ENCODE data around the gene ZNF70.
"Not testable (repeated sequence)": the region's sequence is repeated elsewhere in the genome, so short reads cannot be mapped to it uniquely, and the experiment has no call there.

Gene ZNF70

DNA sequence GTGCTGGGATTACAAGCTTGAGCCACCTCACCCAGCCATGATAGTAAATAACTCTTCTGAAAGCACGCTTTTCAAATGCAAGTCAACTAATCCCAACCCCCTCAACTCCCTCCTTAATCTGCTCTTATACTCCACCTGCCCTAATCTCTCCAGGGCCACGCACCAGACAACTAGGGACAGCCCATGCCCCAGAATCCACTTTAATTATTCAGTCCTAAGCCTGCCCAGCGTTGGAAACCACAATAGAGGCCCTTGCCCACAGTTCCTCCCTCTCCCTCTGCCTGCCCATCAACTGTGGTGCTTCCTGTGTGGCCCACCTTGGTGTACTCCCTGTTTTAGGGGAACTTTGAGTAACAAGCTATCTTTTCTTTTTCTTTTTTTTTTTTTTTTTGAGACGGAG is 6.0 kb upstream of the ZNF70 start:
- DNase-seq = no peak

DNA sequence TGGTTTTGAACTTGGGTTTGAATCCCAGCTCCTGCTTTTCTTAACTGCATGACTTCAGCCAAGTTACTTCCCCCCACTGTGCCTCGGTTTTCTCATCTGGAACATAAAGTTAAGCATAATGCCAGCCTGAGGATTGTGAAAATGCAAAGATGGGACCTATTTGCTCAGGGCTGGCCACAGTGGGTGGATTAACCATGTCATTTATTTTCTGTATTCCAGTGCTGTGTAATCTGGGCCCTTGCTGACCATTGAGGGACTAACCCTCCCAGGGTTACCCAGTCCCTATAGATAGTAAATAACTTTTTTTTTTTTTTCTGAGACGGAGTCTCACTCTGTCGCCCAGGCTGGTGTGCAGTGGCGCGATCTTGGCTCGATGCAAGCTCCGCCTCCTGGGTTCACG is 4.8 kb upstream of the ZNF70 start:
- DNase-seq = no peak

DNA sequence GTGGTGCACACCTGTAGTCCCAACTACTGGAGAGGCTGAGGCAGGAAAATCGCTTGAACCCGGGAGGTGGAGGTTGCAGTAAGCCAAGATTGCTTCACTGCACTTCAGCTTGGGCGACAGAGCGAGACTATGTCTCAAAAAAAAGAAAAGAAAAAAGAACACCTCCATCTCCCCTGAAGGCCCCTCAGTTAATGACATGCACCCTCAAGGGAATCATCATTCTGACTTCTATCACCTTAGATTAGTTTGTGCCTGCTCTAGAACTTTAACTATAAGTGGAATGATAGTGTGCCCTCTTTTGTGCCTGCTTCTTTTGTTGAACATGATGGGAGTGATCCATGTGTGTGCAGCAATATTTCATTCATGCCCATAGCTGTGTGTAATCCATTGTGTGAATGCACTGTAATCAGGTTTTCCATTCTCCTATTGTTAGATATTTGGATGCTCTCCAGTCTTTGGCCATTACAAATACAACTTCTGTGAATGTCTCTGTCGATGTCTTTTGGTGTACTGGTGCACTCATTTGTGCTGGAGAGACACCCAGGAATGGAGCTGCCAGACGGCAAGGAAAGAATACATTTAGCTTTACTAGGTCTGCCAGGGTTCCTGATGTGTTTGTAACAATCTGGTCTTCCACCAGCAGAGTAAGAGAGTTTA is 4.2 kb upstream of the ZNF70 start:
- DNase-seq = no peak

DNA sequence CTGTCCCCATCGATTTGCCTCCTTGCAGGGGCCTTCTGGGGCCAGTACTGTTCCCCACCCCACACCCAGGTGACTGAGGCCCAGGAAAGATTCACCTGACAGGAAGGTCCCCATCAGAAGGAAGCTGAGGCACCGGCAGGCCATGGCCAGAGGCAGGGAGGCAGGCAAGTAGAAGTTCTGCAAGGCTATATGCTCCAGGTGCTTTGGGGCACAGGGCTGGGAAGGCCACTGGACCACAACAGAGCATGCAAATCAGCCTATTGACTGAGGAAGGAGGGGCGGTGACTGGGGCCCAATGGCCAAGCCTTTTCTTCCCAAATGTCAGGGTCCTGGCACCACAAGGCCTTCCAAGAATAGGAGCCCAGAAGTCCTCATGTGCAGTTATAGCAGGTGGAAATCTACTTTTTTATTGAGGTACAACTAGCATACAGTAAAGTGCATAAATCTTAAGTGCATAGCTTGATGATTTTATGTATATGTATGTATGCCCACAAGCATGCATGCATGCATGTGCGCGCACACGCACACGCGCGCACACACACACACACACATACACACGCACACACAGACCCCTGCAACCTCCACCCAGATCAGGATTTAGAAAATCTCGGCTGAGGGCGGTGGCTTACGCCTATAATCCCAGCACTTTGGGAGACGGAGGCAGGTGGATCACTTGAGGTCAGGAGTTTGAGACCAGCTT is 3.5 kb upstream of the ZNF70 start, which contains the start of gene VPREB3:
VPREB3 (minus strand) TSS at position 206 of the 700 bp plus-strand sequence; CDS start at position 144, 62 bp downstream.
- no peak for DNase-seq

DNA sequence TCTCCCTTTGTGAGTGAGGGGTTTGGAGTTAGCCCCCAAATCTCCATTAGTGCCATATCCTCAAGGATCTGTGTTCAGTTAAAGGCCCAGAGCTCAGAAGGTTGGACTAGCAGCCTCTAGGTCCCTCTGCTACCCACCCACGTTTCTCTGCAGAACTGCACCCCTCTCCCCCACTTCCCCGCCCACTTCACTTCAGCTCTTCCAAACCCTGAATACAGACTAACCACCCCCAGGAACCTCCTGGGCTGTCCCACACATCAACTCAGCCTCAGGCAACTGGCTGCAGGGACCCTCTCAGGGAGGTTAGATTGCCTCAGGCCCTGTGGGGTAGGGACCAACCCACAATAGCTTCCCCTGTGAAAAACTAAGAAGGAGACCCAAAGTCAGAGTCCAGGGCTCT is 2.5 kb upstream of the ZNF70 start:
- no peak for DNase-seq

DNA sequence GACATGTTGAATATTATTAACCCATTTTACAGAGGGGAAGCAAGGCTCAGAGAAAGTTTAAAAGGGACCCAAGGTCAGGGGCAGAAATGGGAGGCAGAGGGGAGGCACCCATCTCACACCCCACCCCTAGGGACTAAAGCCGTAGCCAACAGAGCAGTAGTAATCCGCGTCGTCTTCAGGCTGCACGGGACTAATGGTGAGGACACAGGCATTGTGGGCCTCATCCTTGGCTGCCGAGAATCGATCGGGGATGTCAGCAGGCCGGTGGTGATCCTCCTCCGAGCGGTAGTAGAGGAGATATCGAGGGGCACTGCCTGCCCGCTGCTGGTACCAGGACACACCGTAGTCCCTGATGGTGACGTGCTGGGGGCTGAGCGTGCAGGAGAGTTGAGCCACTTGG is 1.8 kb upstream of the ZNF70 start:
- DNase-seq = no peak

DNA sequence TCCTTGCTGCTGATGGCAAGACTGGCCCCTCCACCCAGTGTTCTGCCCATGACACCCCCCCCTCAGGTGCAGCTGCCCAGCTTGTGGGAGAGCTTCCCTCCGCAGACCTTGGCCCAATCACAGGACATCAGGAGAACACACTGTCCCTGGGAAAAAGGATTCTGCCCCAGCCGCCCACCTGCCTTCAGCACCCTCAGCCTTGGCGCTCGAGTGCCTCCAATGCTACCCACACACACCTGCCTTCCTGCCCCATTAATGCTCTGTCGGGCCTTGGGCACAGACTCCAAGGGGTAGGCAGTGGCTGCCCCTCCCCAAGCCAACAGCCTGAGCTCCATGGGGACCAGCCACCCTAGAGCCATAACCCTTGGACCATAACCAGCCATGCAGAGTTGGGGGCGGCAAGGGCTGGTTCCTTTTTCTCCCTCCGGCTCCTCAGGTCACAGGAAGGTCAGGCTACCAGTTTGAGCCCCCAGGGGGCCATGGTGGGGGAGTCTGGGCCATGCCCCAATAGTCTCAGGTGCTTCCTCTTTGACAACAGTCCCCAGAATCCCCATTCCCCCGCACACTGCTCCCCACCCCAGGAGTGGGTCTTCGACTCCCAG is 1.3 kb upstream of the ZNF70 start:
- DNase-seq = no peak

DNA sequence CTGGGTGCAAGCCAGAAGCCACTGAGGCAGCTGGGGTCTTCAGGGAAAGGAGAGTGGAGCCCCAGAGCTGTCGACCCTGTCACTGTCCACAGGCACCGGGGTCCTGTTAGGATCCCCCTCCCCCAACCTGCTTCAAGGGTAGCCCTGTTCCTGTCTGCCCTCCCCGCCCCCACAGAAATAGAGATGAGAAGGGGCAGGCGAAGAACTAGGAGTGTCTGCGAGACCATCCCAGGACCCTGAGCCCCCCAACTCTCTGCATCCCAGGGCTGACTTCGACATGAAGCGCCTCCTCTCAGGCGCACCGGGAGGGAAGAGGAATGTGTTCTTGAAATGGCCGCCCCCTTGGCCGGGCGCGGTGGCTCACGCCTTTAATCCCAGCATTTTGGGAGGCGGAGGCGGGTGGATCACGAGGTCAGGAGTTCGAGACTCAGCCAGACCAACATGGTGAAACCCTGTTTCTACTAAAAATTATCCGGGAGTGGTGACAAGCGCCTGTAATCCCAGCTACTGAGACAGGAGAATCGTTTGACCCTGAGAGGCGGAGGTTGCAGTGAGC is 607 bp upstream of the ZNF70 start:
- DNase-seq = peak in 1 of 4 experiments; percentile 43

DNA sequence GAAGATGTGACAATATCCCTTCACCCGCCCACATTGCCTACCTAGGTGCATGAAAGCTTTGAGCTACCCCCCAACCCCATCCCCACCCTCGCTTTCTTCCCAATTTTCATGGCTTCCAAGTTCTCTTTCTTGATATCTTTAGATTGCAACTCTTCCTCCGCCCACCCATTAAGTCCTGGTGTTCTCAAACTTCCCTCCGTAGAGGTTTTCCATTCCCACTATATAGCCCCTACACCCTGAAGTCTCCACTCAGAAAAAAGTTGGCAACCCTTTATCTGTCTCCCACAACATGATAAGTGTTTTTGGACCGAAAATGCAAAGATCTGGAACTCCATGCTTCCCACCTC is 572 bp downstream of the ZNF70 start:
- no peak for DNase-seq

DNA sequence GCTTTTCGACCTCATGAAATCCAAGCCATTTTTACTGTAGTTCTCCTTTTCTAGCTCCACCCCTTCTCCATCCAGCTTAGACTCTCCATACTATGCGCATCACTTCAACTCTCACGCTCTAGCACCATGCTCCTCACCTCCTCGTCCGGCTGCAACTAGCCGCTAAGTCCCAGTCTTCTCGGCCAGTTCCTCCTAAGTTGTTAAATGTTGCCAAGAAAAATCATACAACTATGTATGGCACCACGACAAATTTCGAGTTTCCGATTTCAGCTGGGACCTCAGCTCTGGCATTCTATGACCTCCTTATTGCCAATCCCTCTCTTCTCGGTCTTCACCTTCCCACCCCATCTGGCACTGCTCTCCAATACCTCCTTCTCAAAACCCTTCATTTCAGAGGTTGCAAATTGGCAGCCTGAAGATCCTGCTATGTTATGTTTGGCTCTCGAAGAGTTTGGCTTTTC is 1.0 kb downstream of the ZNF70 start:
- DNase-seq = no peak

DNA sequence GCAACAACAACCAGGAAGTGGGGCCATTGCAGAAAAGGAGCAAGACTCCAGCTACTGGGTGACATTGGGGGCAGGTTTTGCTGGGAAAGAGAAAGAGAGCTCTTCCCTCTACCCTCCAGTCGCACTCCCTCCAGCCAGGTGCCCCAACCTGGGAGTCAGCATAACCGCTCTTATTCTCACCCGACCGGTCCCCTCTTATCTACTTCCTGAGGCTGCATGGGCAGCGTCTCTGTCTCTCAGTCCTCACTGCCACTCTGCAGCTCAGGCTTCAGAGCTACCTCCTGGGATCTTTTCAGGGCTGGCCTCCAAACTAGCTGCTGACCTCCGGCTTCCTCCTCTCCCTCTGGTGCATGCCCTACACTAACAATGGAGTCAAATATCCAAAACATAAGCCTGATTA is 5.1 kb downstream of the ZNF70 start:
- DNase-seq = no peak

DNA sequence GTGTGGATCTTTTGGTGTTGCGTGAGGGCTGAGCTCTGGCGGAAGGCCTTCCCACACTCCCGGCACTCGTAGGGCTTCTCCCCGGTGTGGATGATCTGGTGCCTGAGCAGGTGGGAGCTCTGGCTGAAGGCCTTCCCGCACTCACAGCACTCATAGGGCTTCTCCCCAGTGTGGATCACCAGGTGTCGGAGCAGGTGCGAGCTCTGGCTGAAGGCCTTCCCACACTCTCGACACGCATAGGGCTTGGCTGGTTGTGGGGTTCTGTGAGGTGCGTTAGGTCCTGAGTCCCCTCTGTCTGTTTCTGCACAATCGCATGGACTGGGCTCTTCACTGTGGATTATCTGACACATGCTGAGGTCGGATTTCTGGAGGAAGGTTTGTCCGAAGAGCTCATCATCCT is 6.4 kb downstream of the ZNF70 start:
- no peak for DNase-seq

DNA sequence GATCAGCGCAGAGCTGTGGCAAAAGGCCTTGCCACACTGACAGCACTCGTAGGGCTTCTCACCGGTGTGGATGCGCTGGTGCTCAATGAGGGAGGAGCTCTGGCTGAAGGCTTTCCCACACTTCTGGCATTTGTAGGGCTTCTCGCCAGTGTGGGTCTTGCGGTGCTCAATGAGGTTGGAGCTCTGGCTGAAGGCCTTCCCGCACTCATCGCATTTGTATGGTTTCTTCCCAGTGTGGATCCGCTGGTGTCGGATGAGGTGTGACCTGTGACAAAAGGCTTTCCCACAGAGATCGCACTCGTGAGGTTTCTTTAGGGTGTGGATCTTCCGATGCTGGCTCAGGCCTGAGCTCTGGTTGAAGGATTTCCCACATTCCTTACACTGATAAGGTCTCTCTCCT is 6.9 kb downstream of the ZNF70 start:
- no peak for DNase-seq

DNA sequence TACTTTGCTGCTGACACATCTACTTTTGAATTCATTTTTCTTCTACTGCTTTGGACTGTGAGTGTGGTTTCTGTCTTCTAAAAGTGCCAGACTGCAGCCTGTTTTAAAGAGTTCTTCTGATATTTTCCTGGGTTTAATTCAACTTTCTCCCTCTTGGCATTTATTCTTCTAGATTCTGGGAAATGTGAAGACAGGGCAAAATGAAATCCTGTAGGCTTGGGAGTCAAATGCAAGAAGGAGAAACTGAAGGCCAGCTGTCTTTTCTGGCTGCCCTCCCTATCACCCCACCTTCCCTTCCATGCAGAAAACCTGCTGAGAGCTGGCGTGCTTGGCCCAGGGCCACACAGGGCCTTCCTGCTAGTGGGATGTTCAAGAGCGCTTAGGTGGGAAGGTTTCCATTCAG is 7.6 kb downstream of the ZNF70 start:
- no peak for DNase-seq

DNA sequence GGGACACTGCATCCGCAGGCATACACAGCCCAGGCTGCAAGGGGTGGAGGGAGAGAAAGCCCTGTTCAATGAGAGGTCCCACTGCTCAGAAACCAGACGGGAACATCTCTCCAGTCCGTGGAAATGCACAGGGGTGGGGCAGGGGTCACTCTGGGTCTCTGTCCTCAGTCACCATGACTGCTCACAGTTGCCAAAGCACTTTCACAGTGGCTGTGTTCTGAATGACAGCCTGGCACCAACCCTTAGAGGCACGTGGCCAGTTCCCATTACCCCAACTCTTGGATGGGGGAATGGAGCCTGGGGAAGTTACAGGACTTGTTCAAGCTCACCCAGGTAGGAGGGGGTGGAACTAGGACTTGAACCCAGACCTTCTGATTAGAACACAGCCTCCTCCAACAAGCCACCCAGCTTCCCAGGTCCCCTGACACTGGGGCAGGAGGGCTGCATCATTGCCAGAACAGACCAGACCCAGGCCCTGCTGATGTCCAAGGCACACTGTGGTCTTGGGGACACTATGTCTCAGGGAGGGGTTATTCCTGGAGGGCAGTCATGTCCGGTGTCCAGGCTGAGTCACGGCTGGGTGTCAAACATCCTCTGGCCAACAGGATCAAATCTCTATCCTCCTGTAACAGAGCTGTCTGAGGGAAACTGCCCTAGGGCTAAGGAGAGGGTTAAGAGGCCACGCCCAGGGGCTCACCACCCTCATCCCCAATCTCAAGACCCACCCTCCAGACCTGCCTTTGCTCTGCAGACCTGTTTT is 8.2 kb downstream of the ZNF70 start:
- no peak for DNase-seq

DNA sequence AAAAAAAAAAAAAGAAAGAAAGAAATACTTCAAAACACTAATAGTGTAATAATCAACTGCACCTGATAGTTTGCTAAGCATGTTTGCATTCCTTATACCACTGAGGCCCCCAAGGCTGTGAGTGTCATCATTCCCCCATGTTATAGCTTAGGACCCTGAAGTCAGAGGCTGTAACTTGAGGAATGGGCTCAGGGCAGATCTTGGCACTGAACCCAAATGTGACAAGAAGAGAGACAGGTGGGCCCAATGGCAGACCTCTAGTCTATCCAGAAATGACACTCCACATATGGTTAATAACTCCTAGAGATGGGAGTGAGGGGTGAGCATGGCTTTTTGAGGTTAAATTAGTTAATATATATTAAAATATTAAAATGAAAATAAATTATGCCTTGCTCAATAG is 13.2 kb downstream of the ZNF70 start:
- no peak for DNase-seq

DNA sequence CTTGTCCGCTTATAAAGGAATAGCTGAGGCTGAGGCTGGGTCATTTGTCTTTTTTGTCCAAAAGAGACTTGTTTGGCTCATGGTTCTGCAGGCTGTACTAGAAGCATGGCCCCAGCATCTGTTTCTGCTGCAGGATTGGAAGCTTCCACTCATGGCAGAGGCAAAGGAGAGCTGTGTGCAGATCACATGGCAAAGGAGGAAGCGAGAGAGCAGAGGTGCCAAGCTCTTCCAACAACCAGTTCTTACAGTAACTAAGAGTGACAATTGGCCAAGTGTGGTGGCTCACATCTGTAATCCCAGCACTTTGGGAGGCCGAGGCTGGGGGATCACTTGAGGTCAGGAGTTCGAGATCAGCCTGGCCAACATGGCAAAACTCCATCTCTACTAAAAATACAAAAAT is 22.8 kb downstream of the ZNF70 start:
- DNase-seq = not testable (repeated sequence)

DNA sequence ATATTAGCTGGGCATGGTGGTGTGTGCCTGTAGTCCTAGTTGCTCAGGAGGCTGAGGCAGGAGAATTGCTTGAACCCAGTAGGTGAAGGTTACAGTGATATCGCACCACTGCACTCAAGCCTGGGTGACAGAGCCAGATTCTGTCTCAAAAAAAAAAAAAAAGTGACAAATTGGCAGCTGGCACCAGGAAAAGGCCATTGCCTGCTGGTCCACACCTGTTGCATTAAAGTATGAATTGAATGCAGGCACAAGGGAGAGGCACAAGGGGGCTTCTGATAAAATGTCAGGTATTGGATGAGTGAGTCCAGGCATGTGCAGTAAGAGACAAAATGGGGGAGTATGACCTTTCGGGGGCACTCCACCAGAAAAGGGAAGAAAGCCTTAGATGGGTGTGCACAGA is 28.2 kb downstream of the ZNF70 start:
- no peak for DNase-seq

DNA sequence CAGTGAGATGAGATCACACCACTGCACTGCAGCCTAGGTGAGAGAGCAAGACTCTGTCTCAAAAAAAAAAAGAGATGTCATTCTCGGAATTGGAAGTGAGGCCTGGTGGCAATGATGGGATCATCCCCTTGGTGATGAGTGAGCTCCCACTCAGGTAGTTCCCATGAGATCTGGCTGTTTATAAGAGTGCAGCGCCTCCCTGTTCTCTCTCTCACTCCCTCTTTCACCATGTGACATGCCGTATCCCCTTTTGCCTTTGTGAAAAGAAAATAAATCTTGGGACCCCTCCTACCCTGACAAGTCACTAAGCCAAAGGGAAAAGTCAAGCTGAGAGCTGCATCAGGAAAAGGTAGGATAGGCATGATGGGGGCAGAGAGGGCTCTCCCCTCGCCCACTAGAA is 28.8 kb downstream of the ZNF70 start:
- no peak for DNase-seq

DNA sequence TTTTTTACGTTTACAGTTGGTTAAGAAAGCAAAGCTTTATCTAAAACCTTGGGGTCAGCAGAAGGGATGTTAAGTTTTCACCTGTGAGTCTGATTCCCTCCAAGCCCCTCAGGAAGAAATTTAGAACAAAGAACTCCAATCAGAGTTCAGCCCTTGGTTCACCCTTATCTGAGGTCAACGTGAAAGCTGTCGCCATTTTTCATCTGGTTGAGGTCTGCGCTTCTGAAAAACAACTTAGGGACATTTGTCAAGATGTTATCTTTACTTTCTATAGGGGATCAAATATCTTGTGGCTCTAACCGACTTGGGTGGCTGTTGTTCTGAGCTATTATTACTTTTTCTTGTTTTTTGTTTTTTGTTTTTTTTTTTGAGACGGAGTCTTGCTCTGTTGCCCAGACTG is 30.1 kb downstream of the ZNF70 start:
- no peak for DNase-seq

DNA sequence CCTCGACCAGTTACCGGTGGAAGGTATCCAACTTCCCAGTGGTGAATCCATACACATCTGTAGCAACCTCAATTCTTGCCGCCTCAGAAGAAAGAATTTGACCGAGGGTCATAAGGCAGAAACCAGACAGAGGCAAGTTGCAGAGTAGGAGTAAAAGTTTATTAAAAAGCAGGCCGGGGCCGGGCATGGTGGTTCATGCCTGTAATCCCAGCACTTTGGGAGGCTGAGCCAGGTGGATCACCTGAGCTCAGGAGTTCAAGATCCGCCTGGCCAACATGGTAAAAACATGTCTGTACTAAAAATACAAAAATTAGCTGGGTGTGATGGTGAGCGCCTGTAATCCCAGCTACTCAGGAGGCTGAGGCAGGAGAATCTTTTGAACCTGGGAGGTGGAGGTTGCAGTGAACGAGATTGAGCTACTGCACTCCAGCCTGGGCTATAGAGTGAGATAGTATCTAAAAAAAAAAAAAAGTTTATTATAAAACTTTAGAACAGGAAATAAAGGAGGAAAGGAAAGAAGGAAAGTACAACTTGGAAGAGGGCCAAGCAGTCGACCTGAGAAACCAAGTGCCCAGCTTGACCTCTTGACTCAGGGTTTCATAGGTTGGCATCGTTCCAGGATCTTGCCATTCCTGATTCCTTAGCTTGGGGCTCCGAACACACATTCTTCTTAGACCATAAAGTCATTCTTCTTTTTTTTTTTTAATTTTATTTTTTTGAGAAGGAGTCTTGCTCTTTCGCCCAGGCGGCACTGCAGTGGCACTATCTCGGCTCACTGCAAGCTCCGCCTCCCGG is 32.3 kb downstream of the ZNF70 start:
- DNase-seq = no peak

Data from activated naive CD4-positive, alpha-beta T cell (primary cell).